HTERT RPE-1 (cell line): ENCODE data around the gene IKBKG.
"Not testable (repeated sequence)": the region's sequence is repeated elsewhere in the genome, so short reads cannot be mapped to it uniquely, and the experiment has no call there.

Experiments used
- in situ Hi-C: fragments of 300-500 bp; cut with MboI; formaldehyde crosslinking; loops from 4 replicates; pipeline ENCODE4 v1.14.3; 2020; ENCODE audit warnings: low sequenced_read_pairs

The IKBKG gene

GRCh38 chrX:154602226-154602625 lies 54.8 kb downstream of the IKBKG start:
- in situ Hi-C loops, result no loop called here

DNA sequence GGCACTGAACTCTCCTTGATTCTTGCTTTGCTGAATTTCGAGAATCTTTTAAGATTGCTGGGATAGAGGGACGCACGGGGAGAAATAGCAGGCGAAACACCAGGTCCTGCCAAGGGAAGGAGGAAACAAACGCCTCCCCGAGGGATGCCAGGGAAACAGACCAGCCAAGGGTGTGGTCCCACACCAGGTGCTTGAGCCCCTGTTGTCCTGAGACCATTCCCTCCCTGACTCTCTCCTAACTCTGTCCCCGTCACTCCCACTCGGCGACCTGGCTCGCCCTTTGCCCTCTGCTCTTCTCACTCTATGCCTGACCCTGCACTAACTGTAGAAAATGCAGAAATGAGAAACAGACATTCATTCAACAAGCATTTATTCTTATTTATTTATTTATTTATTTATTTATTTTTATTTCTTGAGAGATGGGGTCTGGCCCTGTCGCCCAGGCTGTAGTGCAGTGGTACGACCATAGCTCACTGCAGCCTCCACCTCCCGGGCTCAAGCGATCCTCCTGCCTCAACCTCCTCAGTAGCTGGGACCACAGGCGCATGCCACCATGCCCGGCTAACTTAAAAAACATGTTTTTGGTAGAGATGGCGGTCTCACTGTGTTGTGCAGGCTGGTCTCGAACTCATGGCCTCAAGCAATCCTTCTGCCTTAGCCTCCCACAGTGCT lies 55.5 kb downstream of the IKBKG start:
- in situ Hi-C loops, result no loop called here

DNA sequence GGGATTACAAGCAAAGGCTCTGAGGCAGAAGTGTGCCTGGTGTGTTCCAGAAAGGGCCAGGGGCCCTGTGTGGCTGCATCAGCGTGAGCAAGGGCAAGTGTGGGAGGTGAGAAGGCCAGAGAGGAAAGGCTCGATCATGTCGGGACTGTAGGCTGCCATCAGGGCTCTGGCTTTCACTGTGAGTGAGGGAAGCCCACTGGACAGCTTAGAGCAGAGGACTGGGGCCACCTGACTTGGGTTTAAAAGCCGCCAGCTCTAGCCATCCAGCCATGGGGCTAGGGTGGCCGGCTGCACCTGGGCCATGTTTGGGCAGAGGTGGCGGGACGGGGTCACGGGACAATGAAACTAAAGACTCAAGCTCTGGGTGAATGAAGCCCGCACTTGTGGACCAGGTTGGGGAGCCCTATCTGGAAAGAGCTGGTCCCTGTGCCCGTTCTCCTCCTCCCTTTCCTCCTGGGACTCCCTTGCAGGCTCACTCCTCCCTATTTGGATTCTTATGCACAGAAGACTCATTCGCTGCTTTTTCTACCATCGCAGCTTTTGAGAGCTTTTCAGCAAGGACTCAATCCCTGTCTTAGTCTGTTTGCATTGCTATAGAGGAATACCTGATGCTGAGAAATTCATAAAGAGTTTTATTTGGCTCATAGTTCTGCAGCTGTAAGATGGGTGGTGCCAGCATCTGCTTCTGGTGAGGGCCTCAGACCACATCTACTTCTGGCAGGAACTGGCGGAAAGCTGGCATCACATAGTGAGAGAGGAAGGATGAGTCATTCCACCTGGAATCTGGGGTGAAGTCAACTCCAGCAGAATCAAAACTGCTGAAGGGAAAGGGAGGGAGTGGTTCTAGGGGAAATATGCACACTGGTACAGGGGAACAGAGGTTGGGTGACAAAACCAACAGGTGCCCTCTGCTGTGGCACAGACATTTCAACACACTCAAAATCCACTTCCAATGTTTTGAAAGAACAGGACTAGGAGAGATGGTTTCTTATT lies 56.3 kb downstream of the IKBKG start:
- in situ Hi-C loops, result no loop called here

- in situ Hi-C loops, result no loop called here
Measured at GRCh38 chrX:154605566-154605965, 58.1 kb downstream of the IKBKG start.

GRCh38 chrX:154607370-154607769 lies 60.0 kb downstream of the IKBKG start:
- in situ Hi-C loops, result no loop called here

DNA sequence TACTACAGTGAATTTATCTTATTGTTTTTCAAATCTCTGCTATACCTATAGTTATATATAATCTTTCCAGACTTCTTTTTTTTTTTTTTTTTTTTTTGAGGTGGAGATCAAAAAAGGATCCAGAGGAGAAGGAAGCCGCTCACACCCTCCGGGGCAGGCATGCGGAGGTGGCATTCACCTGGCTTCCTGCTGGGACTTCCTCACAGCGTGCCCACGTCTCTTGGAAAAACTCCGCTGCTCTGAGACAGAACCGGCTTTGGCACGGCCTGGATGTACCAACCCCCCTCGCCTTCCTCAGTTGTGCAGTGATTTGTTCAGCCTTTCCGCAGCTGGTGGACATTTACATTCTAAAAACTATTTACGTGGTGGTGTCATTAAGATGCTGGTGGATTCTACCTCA lies 60.6 kb downstream of the IKBKG start:
- in situ Hi-C loops, result not testable (repeated sequence)

GRCh38 chrX:154608823-154609222 lies 61.4 kb downstream of the IKBKG start:
- in situ Hi-C loops, result not testable (repeated sequence)

DNA sequence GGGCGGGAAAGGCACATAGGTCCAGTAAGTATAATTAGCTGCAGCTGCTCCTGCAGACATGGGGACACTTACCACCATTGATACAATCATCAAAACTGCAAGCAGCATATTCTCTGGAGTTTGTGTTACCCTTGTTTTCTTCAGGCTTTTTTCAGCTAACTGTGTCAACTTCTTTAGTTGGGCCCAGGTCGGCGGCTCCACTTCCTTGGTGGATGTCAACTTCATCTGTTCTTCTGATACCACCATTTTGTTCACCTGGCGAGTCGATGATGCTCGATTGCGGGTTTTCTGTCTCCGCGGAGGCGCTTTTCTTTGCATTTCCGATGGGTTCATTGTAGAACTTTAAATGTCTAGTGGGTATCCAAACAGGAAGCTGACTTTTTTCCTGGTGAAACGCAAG lies 63.7 kb downstream of the IKBKG start:
- in situ Hi-C loops, result not testable (repeated sequence)

DNA sequence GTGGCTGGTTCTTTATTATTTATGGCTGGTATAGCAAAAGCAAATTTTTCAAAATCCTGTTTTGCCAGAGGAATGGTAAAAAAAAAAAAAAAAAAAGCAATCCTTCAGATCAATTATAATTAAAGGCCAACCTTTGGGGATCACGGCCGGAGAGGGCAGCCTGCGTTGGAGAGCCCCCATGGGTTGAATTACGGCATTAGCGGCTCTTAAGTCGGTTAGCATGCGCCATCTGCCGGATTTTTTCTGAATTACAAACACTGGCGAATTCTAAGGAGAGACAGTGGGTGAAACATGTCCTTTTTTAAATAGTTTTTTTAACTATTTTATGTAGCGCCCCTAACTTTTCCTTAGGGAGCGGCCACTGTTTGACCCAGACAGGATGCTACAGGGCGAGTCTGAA lies 66.2 kb downstream of the IKBKG start:
- in situ Hi-C loops, result not testable (repeated sequence)
